IMR-90 (cell line): ENCODE data around the gene ASPN. TPM values are rescaled to one million over a fixed set of nuclear protein-coding genes. Genes with fewer than 3 reads are reported as not detected.
"Not testable (repeated sequence)": the region's sequence is repeated elsewhere in the genome, so short reads cannot be mapped to it uniquely, and the experiment has no call there.

Source experiments
- ATAC-seq: fragments of 200-7000 bp; cut with Tn5 transposase; 2 replicates; pipeline ENCODE4 v1.9.1; 2020; ENCODE audit warnings: low read depth, mild to moderate bottlenecking, moderate library complexity
- BruUV-seq: library from RNA; stranded (reverse); fragments of 400-500 nt; replicated peaks from 2 replicates; lab custom pipeline; 2021; lab: Mats Ljungman, UMichigan
- CTCF ChIA-PET: fragments of 300-600 bp; formaldehyde crosslinking; extraction: SDS; loops from one replicate; lab custom pipeline; 2021; ENCODE audit warnings: antibody characterized with exemption; lab: Yijun Ruan, JAX
- POLR2A ChIA-PET: fragments of 300-600 bp; sonication (Branson Sonifier 250); formaldehyde crosslinking; loops from one replicate; lab custom pipeline; 2022; ENCODE audit warnings: antibody characterized with exemption; ENCODE audit not compliant: unreplicated experiment; lab: Charles Lee
- DNase-seq: peaks from one replicate; pipeline ENCODE4 v3.0.0; 2013
- H2AFZ ChIP-seq: replicated peaks from 2 replicates; pipeline ENCODE3; 2013; ENCODE audit warnings: low read length, mild to moderate bottlenecking; ENCODE audit not compliant: poor library complexity
- H2AK5ac ChIP-seq: 2 replicates; pipeline ENCODE4 v1.6.1; 2013; ENCODE audit warnings: low read depth, low read length, inconsistent platforms
- H2AK9ac ChIP-seq: replicated peaks from 2 replicates; pipeline ENCODE3; 2013; ENCODE audit warnings: mild to moderate bottlenecking, low read depth, low read length, moderate library complexity; ENCODE audit not compliant: poor library complexity
- H2BK120ac ChIP-seq: 2 replicates; pipeline ENCODE4 v1.6.1; 2013; ENCODE audit warnings: low read depth, low read length, inconsistent platforms
- H2BK15ac ChIP-seq: 3 replicates; pipeline ENCODE4 v1.6.1; 2013; ENCODE audit warnings: low read depth, low read length, inconsistent platforms
- H2BK20ac ChIP-seq: 2 replicates; pipeline ENCODE4 v1.6.1; 2013; ENCODE audit warnings: low read depth, mild to moderate bottlenecking, inconsistent platforms, low read length, moderate library complexity
- H2BK5ac ChIP-seq: 2 replicates; pipeline ENCODE4 v1.6.1; 2013; ENCODE audit warnings: mild to moderate bottlenecking, low read depth, low read length, inconsistent platforms; ENCODE audit not compliant: poor library complexity, severe bottlenecking
- H3K14ac ChIP-seq: replicated peaks from 2 replicates; pipeline ENCODE4 v1.6.1; 2013; ENCODE audit warnings: low read depth, low read length, inconsistent platforms
- H3K18ac ChIP-seq: 2 replicates; pipeline ENCODE4 v1.6.1; 2013; ENCODE audit warnings: low read depth, low read length, control low read depth
- H3K23ac ChIP-seq: 2 replicates; pipeline ENCODE4 v1.6.1; 2013; ENCODE audit warnings: low read depth, low read length, inconsistent platforms
- H3K27ac ChIP-seq: 2 replicates; pipeline ENCODE4 v1.5.1; 2013; ENCODE audit warnings: mild to moderate bottlenecking, control low read depth, low read length; ENCODE audit not compliant: insufficient read depth
- H3K27me3 ChIP-seq: 2 replicates; pipeline ENCODE4 v1.6.1; 2013; ENCODE audit warnings: low read length; ENCODE audit not compliant: control insufficient read depth, insufficient read depth
- H3K36me3 ChIP-seq: 2 replicates; pipeline ENCODE4 v1.6.1; 2013; ENCODE audit warnings: low read length, mixed read lengths; ENCODE audit not compliant: control insufficient read depth, insufficient read depth
- H3K4ac ChIP-seq: 2 replicates; pipeline ENCODE4 v1.6.1; 2013; ENCODE audit warnings: low read depth, low read length, inconsistent platforms
- H3K4me1 ChIP-seq: 2 replicates; pipeline ENCODE4 v1.6.1; 2013; ENCODE audit warnings: low read length, mixed read lengths; ENCODE audit not compliant: control insufficient read depth, insufficient read depth
- H3K4me2 ChIP-seq: 2 replicates; pipeline ENCODE4 v1.6.1; 2013; ENCODE audit warnings: low read depth, mild to moderate bottlenecking, control low read depth, low read length, moderate library complexity
- H3K4me3 ChIP-seq: 2 replicates; pipeline ENCODE4 v1.5.1; 2013; ENCODE audit warnings: low read depth, mild to moderate bottlenecking, control low read depth, low read length, moderate library complexity; ENCODE audit not compliant: insufficient read depth
- H3K56ac ChIP-seq: 2 replicates; pipeline ENCODE4 v1.6.1; 2013; ENCODE audit warnings: low read length, inconsistent platforms; ENCODE audit not compliant: insufficient read depth; ENCODE audit errors: extremely low read depth
- H3K79me1 ChIP-seq, 2 experiments: 2 replicates each; pipeline ENCODE4 v1.6.1; 2013; ENCODE audit warnings: low read length in 2 of 2, inconsistent platforms in 1 of 2, low read depth in 1 of 2
- H3K9ac ChIP-seq: 2 replicates; pipeline ENCODE4 v1.6.1; 2013; ENCODE audit warnings: low read depth, low read length, control low read depth
- H3K9me1 ChIP-seq: 2 replicates; pipeline ENCODE4 v1.6.1; 2013; ENCODE audit warnings: low read length, inconsistent platforms; ENCODE audit not compliant: insufficient read depth
- H3K9me3 ChIP-seq: 2 replicates; pipeline ENCODE4 v1.6.1; 2013; ENCODE audit warnings: low read length; ENCODE audit not compliant: control insufficient read depth, insufficient read depth
- H4K20me1 ChIP-seq: 2 replicates; pipeline ENCODE4 v1.6.1; 2013; ENCODE audit warnings: low read length, inconsistent platforms; ENCODE audit not compliant: insufficient read depth
- H4K5ac ChIP-seq: 2 replicates; pipeline ENCODE4 v1.6.1; 2013; ENCODE audit warnings: mild to moderate bottlenecking, low read depth, low read length, control low read depth
- H4K8ac ChIP-seq, 2 experiments: 2 replicates each; pipeline ENCODE4 v1.6.1; 2013; ENCODE audit warnings: low read depth in 2 of 2, low read length in 2 of 2, control low read depth in 1 of 2, inconsistent platforms in 1 of 2
- H4K91ac ChIP-seq: 2 replicates; pipeline ENCODE4 v1.6.1; 2013; ENCODE audit warnings: low read depth, low read length, inconsistent platforms; ENCODE audit not compliant: insufficient read depth
- WGBS, 2 experiments: methylation state at CpG; one replicate each; pipeline versions ENCODE4 v1.1.5 to v1.1.7; 2013; ENCODE audit warnings: missing lambda C conversion rate in 2 of 2; ENCODE audit not compliant: insufficient read length in 1 of 2; ENCODE audit errors: extremely low coverage in 2 of 2; 5-methylcytosine and 5-hydroxymethylcytosine counted together
- dilution Hi-C: fragments of 300-500 bp; cut with HindIII; formaldehyde crosslinking; loops from one replicate; pipeline ENCODE4 v1.14.3; 2018; ENCODE audit warnings: low sequenced_read_pairs; ENCODE audit not compliant: unreplicated experiment
- in situ Hi-C: fragments of 300-500 bp; cut with MboI; formaldehyde crosslinking; loops from 3 replicates; pipeline ENCODE4 v1.14.3; 2019; ENCODE audit warnings: low sequenced_read_pairs, inconsistent platforms, mixed read lengths
- intact Hi-C: fragments of 100-400 bp; cut with micrococcal nuclease; formaldehyde crosslinking; loops from 2 replicates; pipeline ENCODE4 v1.10.0; 2022
- polyA plus RNA-seq, 3 experiments: library from polyadenylated mRNA; depleted of rRNA; stranded (reverse); fragments of >200 nt; gene quantifications; 2 replicates each; pipeline ENCODE4 v1.2.3, GENCODE V29; 2012; ENCODE audit warnings: low replicate concordance in 1 of 3
- total RNA-seq: library from RNA; depleted of rRNA; stranded (reverse); fragments of >200 nt; gene quantifications from 2 replicates; pipeline ENCODE4 v1.2.3, GENCODE V29; 2012

Gene ASPN
- total and polyA plus RNA-seq, 2 of the 4 experiments (the other 2 are of a cell fraction), result under 0.01 to 0.09 TPM

GRCh38 chr9:92411157-92411556 lies 71.1 kb downstream of the ASPN start:
- H3K14ac ChIP-seq, H2BK15ac ChIP-seq, DNase-seq, H3K4ac ChIP-seq, H2AK5ac ChIP-seq, H3K9me1 ChIP-seq, H4K5ac ChIP-seq, in situ Hi-C loops, H3K27me3 ChIP-seq, H3K4me2 ChIP-seq, H2BK120ac ChIP-seq, H3K56ac ChIP-seq, POLR2A ChIA-PET, H3K36me3 ChIP-seq, H3K79me1 ChIP-seq, H3K18ac ChIP-seq, H3K9ac ChIP-seq, H4K20me1 ChIP-seq, ATAC-seq, H2AK9ac ChIP-seq, dilution Hi-C loops, H3K4me3 ChIP-seq, H4K8ac ChIP-seq, H4K91ac ChIP-seq, H3K27ac ChIP-seq, BruUV-seq, intact Hi-C loops, H2BK5ac ChIP-seq, H2BK20ac ChIP-seq, H3K4me1 ChIP-seq, H3K9me3 ChIP-seq, H3K23ac ChIP-seq, H2AFZ ChIP-seq: not testable (repeated sequence)
- CTCF ChIA-PET, result interaction anchor here (0.6 kb wide), 1 partner anchor 18 kb away, joined by 3 read pairs; no protein-coding TSS in a partner anchor
- WGBS, 2 experiments, result no CpG with 5 or more reads among the region's 4 CpGs
